ENCODE data around the gene GLIS1. TPM values are rescaled to one million over a fixed set of nuclear protein-coding genes. Genes with fewer than 3 reads are reported as not detected.

GLIS1 gene
- total RNA-seq, 1 experiment from 2014 or later: 0.14 TPM

DNA sequence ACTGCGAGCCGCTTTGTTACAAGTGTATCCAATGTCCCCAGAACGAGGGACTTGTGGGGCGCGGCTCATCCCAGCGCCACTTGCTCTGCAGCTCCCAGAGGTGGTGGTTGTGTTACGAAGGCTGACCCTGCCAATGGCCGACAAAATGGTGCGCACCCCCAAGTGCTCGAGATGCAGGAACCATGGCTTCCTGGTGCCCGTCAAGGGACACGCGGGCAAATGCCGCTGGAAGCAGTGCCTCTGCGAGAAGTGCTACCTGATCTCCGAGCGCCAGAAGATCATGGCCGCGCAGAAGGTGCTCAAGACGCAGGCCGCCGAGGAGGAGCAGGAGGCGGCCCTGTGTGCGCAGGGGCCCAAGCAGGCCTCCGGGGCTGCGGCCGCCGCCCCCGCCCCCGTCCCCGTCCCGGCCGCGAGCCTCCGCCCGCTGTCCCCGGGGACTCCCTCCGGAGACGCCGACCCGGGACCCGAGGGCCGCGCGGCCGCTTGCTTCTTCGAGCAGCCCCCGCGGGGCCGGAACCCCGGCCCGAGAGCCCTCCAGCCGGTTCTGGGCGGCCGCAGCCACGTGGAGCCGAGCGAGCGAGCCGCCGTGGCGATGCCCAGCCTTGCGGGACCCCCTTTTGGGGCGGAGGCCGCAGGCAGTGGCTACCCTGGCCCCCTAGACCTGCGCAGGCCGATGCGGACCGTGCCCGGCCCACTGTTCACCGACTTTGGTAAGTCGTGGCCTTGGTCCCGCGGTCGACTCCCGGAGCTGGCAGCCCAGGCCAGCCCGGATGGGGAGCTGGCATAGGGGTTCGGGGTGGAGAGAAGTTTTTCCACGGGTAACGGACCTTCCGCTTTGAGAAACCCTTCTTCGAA, 279.4 kb downstream of the GLIS1 start, which contains the start of gene DMRTB1:
DMRTB1 (plus strand) TSS at position 79 of the 855 bp plus-strand sequence; CDS start at position 134, 55 bp downstream.
- in situ Hi-C loops (cut with HindIII; ENCODE audit: low sequenced_read_pairs): no loop called here

DNA sequence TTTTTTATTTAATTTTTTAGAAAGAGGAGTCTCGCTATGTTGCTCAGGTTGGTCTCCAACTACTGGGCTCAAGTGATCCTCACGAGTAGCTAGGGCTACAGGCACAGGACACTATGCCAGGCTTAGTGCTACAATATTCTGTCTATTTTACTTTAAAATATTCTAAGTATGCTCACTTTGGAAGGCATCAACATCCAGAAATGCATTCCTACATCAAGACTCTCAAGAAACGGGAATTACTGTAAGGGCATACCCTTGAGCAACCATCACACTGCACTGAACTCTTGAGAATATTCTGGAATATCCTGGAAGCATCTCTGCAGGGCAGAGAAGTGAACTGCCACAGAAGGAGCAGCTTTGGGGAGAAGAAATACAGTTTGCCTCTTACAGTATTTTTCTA, 280.3 kb downstream of the GLIS1 start:
- in situ Hi-C loops (cut with HindIII; ENCODE audit: low sequenced_read_pairs): no loop called here
- no peak for DNase-seq (ENCODE audit: low spot score)

More for the DNA sequence above, 279.4 kb downstream of the GLIS1 start, which contains the start of gene DMRTB1:
- no peak for DNase-seq (ENCODE audit: low spot score)

Other genes starting within 250 kb of the GLIS1 start
- 55.2 and 78.6 TPM in 2 replicates for gene NDC1, start 99.1 kb upstream of the GLIS1 start, total RNA-seq (2014; rRNA removed; shearing (Covaris generic))
- gene YIPF1, start 150.6 kb upstream of the GLIS1 start, total RNA-seq (2014; rRNA removed; shearing (Covaris generic)): 15.3 and 29.1 TPM in 2 replicates
- gene DIO1, start 155.0 kb upstream of the GLIS1 start, total RNA-seq (2014; rRNA removed; shearing (Covaris generic)): not detected in 2 replicates
- 38.3 and 56.6 TPM in 2 replicates for gene IFT25, start 206.5 kb upstream of the GLIS1 start, total RNA-seq (2014; rRNA removed; shearing (Covaris generic))
- gene LRRC42, start 207.2 kb upstream of the GLIS1 start, total RNA-seq (2014; rRNA removed; shearing (Covaris generic)): 60.4 and 94.7 TPM in 2 replicates

All from G401 (cell line).